ENCODE data around the gene TIMM44.

Gene TIMM44

DNA sequence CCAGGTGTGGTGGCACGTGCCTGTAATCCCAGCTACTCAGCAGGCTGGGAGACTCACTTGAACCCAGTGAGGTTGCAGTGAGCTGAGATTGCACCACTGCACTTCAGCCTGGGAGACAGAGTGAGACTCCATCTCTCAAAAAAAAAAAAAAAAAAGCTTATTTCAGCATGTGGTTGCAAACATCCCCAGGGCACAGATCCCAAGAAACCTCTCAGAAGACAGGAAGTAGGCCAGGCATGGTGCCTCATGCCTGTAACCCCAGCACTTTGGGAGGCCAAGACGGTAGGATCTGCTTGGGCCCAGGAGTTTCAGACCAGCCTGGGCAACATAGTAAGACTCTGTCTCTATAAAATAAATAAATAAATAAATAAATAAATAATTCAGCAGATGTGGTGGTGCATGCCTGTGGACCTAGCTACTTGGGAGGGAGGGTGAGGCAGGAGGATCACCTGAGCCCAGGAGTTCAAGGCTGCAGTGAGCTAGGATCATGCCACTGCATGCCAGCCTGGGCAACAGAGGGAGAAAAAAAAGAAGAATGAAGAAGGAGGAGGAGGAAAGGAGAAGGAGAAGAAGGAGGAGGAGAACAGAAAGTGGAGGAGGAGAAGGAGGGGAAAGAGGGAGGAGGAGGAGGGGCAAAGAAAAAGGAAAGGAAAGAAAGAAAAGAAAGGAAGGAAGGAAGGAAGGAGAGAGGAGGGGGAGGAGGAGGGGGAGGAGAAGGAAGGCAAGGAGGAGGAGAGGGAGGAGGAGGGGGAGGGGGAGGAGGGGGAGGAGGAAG, 59.5 kb downstream of the TIMM44 start:
- no CpG with 5 or more reads among the region's 2 CpGs for WGBS (ENCODE audit: insufficient coverage, insufficient read length)
- no peaks in the 10 kb centered on the region for H3K9me3 ChIP-seq (ENCODE audit: control insufficient read depth, insufficient read depth, low read length)
- H3K27ac ChIP-seq (ENCODE audit: low read length) = no peak overlapping the region
- H3K27me3 ChIP-seq (ENCODE audit: control insufficient read depth, insufficient read depth, low read length) = no peaks in the 10 kb centered on the region
- no peak for DNase-seq (ENCODE audit: low read depth, low spot score)
- H3K4me1 ChIP-seq (ENCODE audit: control insufficient read depth, insufficient read depth, low read length) = no peaks in the 10 kb centered on the region
- no peak overlapping the region for H3K4me3 ChIP-seq (ENCODE audit: low read length)
- H3K36me3 ChIP-seq (ENCODE audit: control insufficient read depth, insufficient read depth, low read length) = no peaks in the 10 kb centered on the region

DNA sequence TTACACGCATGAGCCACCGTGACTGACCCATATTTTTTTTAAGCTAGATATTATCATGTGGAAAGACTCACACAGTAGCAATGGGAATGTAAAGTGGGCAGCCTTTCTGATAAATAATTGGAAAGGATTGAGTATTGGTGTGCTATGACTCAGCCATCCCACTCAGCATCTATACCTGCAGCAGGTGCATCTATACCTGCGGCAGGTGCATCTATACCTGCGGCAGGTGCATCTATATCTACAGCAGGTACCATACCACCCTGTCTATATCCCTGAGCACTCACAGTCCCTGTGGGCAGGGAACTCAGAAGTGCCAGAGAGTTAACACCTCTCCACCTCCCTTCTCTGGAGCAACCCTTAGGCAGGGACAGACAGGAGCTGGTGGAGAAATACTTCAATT, 60.4 kb downstream of the TIMM44 start:
- DNase-seq (ENCODE audit: low read depth, low spot score) = no peak
- H3K4me3 ChIP-seq (ENCODE audit: low read length) = no peak overlapping the region
- no peaks in the 10 kb centered on the region for H3K36me3 ChIP-seq (ENCODE audit: control insufficient read depth, insufficient read depth, low read length)
- no peak overlapping the region for H3K27ac ChIP-seq (ENCODE audit: low read length)
- no CpG with 5 or more reads among the region's 4 CpGs for WGBS (ENCODE audit: insufficient coverage, insufficient read length)
- H3K27me3 ChIP-seq (ENCODE audit: control insufficient read depth, insufficient read depth, low read length) = no peaks in the 10 kb centered on the region
- H3K9me3 ChIP-seq (ENCODE audit: control insufficient read depth, insufficient read depth, low read length) = no peaks in the 10 kb centered on the region
- H3K4me1 ChIP-seq (ENCODE audit: control insufficient read depth, insufficient read depth, low read length) = no peaks in the 10 kb centered on the region

DNA sequence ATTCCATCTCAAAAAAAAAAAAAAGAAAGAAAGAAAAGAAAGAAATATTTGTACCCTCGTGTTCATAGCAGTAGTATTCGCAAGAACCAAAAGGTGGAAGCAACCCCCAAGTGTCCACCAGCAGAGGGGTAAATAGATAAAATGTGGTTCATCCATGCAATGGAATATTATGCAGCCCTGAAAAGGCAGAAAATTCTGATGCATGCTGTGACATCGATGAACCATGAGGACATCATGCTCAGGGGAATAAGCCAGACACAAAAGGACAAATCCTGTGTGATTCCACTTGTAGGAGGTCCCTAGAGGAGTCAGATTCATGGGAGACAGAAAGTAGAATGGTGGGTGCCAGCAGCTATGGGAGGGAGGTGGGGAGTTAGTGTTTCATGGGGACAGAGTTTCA, 61.6 kb downstream of the TIMM44 start:
- Histone ChIP-seq H3K36me3 (ENCODE audit: control insufficient read depth, insufficient read depth, low read length) (no peaks in the 10 kb centered on the region), H3K27ac (ENCODE audit: low read length) (no peak overlapping the region), H3K9me3 (ENCODE audit: control insufficient read depth, insufficient read depth, low read length) (no peaks in the 10 kb centered on the region), H3K27me3 (ENCODE audit: control insufficient read depth, insufficient read depth, low read length) (no peaks in the 10 kb centered on the region), H3K4me3 (ENCODE audit: low read length) (no peak overlapping the region), H3K4me1 (ENCODE audit: control insufficient read depth, insufficient read depth, low read length) (no peaks in the 10 kb centered on the region)
- no peak for DNase-seq (ENCODE audit: low read depth, low spot score)
- no CpG with 5 or more reads among the region's 3 CpGs for WGBS (ENCODE audit: insufficient coverage, insufficient read length)

DNA sequence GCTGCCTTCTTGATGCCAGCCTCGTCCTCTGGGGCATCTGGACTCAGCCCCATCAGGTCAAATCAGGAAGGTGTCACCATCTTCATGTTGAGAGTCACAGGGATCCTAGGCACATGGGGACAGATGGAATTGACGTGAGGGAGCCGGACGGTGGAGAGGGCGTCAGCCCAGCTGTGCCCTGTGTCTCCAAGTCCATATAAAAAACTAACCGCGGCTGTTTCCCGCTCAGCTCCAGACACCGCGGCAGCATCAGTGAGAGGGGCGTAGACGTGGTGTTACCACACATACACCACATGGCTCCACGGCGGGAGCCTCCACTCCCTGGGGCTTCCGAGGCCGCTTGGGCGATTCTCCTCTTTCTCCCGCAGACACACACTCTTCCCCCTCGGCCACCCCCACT, 63.6 kb downstream of the TIMM44 start:
- no peaks in the 10 kb centered on the region for H3K9me3 ChIP-seq (ENCODE audit: control insufficient read depth, insufficient read depth, low read length)
- no CpG with 5 or more reads among the region's 19 CpGs for WGBS (ENCODE audit: insufficient coverage, insufficient read length)
- H3K27ac ChIP-seq (ENCODE audit: low read length) = no peak overlapping the region
- DNase-seq (ENCODE audit: low read depth, low spot score) = no peak
- H3K27me3 ChIP-seq (ENCODE audit: control insufficient read depth, insufficient read depth, low read length) = no peaks in the 10 kb centered on the region
- no peaks in the 10 kb centered on the region for H3K36me3 ChIP-seq (ENCODE audit: control insufficient read depth, insufficient read depth, low read length)
- H3K4me1 ChIP-seq (ENCODE audit: control insufficient read depth, insufficient read depth, low read length) = no peaks in the 10 kb centered on the region
- no peak overlapping the region for H3K4me3 ChIP-seq (ENCODE audit: low read length)

DNA sequence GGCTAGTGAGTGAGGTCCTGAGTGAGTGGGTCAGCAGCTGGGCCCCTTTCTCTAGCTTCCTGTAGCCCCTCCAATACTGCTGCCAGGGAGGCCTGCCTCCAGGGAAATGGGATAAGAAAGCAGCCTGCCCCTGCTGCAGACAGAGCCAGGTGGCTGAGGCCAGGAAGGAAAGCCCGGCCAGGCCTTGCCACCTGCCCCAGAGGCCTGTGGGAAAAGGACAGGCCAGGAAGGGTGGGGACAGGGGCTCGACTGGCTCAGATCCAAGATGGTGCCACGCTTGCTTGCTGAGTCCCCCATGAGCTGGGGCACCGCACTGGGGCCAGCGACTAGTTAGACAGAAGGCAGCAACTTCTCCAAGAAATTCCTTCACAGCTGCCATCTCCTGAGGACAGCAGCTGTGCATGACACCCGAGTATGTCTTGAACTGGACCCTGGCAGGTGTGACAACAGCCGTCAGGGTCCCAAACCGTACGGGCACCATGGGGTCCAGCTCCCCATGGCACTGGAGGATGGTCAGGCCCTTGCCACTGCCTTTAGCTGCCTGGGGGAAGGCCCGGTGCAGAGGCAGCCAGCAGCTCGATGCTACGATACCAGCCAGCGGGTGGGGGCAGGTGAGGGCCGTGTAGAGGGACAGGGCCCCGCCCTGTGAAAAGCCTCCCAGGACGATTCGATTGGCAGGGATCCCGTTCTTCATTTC, 64.2 kb downstream of the TIMM44 start:
- Histone ChIP-seq H3K9me3 (ENCODE audit: control insufficient read depth, insufficient read depth, low read length) (no peaks in the 10 kb centered on the region), H3K4me3 (ENCODE audit: low read length) (no peak overlapping the region), H3K4me1 (ENCODE audit: control insufficient read depth, insufficient read depth, low read length) (no peaks in the 10 kb centered on the region), H3K36me3 (ENCODE audit: control insufficient read depth, insufficient read depth, low read length) (no peaks in the 10 kb centered on the region), H3K27ac (ENCODE audit: low read length) (no peak overlapping the region), H3K27me3 (ENCODE audit: control insufficient read depth, insufficient read depth, low read length) (no peaks in the 10 kb centered on the region)
- no peak for DNase-seq (ENCODE audit: low read depth, low spot score)
- WGBS (ENCODE audit: insufficient coverage, insufficient read length) = no CpG with 5 or more reads among the region's 18 CpGs

DNA sequence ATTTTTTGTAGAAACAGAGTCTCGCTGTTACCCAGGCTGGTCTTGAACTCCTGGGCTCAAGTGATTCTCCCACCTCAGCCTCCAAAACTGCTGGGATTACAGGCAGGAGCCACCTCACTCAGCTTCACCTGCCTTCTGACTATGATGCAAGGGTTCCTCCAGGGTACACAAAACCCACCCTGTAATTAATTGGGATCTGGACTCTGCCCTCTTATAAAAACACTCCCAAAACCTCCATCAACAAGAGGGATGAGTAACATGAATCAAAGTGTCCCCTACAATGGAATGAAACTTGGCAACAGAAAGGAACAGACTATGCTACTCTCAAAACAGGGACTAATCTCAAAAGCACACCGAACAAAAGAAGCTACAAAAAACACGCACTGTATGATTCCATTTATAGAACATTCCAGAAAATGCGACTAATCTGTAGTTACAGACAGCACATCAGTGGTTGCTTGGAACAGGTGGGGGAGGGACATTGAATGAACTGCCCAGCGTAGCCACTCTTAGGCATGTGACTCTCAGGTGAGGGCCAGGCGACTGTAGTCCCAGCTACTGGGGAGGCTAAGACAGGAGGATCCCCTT, 66.1 kb downstream of the TIMM44 start:
- H3K27me3 ChIP-seq (ENCODE audit: control insufficient read depth, insufficient read depth, low read length) = no peaks in the 10 kb centered on the region
- H3K9me3 ChIP-seq (ENCODE audit: control insufficient read depth, insufficient read depth, low read length) = no peaks in the 10 kb centered on the region
- no peak for DNase-seq (ENCODE audit: low read depth, low spot score)
- no peak overlapping the region for H3K27ac ChIP-seq (ENCODE audit: low read length)
- peaks cover 3% of the 10 kb centered on the region; the same call in 1 of the 2 replicates for H3K4me1 ChIP-seq (ENCODE audit: control insufficient read depth, insufficient read depth, low read length)
- no CpG with 5 or more reads among the region's 6 CpGs for WGBS (ENCODE audit: insufficient coverage, insufficient read length)
- no peak overlapping the region for H3K4me3 ChIP-seq (ENCODE audit: low read length)
- no peaks in the 10 kb centered on the region for H3K36me3 ChIP-seq (ENCODE audit: control insufficient read depth, insufficient read depth, low read length)

Data from iPS DF 6.9 (cell line).